ELR (cell line): Measurements from ENCODE around the gene ARHGEF25.
"Not testable (repeated sequence)": the region's sequence is repeated elsewhere in the genome, so short reads cannot be mapped to it uniquely, and the experiment has no call there.

Experiments
- DNase-seq: peaks from one replicate; pipeline ENCODE4 v3.0.0-alpha.2; 2015; ENCODE audit warnings: low read depth

Gene ARHGEF25

DNA sequence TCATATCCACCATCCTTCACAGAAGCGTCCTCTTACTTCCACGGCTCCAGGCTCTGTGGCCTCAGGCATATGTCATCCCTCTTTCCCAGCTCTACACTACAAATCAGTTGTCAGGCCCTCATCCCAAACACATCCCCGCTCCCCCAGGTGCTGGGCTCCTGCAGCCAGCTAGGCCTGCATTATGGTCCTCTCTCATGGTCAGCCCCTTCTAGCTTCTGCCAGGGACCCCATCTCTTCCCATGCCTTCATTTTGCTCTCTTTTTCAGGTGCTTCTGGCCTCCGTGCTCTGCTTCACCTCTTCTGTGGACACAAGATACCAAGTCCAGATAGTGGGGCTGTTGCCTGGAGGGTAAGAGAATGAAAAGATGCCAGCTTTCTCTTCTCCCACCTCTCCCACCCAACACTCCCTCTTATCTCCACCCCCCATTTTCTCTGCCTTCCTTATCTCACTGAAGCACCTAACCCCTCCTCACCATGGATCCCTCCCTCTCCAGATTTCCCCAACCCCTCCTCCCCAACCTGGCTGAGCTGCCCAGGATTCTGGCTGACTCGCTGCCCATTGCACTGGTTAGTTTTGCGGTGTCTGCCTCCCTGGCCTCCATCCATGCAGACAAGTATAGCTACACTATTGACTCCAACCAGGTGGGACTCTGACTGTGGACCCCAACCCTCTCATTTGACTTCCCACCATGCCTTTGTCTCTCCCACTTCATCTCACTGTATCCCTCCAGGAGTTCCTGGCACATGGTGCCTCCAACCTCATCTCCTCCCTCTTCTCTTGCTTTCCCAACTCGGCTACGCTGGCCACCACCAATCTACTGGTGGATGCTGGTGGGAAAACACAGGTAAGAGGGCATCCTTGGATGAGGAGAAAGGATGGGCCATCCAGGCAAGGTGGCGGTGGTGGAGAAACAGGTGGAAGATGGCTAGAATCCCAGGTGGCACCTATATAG, 11.3 kb downstream of the ARHGEF25 start:
- no peak for DNase-seq

DNA sequence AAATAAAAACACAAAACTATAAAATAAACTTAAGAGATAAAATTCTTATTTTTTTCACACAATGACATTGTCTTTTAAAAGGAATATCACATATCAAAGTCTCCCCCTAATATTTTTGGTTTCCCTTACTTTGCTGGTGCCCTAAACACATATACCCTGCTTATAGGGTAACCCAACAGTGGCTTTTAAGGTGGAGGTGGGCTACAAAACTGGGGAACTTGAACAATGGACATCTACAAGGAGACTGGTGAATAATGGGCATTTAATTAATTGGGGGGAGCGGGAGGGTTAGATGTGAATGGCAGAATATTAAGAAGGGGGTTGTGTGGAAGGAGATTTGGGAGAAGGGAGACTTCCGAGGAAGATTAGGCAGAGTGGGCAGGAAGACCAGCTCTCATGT, 12.2 kb downstream of the ARHGEF25 start:
- DNase-seq: no peak

DNA sequence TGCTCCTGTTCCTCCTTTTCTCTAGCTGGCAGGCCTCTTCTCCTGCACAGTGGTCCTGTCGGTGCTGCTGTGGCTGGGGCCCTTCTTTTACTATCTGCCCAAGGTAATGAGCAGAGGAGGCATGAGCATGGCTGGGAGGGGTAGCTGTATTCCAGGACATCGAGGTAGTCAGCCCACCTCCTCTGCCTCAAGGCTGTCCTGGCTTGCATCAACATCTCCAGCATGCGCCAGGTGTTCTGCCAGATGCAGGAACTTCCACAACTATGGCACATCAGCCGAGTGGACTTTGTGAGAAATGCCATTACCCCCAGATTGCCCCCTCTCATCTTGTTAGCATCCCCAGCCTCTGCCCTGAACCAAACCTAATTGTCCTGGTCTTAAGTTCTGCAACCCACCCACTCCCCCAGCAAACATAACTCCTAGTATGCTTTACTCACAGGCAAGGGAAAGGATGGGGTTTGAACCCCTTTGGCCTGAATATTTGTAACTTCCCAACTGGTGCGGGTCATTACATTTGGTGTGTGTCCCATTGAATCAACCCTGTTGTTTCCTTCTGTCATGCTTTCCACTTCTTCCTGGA, 12.7 kb downstream of the ARHGEF25 start:
- no peak for DNase-seq

- no peak for DNase-seq
Observed at GRCh38 chr12:57624441-57625220, 13.4 kb downstream of the ARHGEF25 start.

DNA sequence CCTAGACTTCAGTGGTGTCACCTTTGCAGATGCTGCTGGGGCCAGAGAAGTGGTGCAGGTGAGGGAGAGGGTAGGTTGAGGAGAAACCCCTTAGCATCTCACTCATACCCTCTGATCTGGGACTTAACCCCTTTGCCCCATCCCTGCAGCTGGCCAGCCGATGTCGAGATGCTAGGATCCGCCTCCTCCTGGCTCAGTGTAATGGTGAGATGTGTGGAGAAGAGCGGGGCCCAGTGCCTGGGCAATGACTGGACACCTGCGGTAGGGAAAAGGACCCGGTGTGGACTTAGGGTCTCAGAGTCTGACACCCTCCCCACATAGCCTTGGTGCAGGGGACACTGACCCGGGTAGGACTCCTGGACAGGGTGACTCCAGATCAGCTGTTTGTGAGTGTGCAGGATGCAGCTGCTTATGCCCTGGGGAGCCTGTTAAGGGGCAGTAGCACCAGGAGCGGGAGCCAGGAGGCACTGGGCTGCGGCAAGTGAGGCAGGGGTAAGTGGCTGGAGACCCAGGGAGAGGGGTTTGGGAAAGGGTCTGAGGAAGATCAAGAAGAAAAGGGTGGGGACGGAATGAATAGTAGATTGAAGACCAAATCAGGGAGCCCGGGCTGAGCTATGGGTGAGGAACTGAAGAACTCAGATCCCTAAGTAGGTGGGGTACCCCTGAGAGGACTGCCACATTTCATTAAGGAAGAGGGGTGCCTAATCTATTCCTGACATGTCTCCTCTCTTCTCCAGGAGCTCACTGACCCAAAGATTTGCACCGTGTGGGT, 14.2 kb downstream of the ARHGEF25 start:
- DNase-seq: no peak

DNA sequence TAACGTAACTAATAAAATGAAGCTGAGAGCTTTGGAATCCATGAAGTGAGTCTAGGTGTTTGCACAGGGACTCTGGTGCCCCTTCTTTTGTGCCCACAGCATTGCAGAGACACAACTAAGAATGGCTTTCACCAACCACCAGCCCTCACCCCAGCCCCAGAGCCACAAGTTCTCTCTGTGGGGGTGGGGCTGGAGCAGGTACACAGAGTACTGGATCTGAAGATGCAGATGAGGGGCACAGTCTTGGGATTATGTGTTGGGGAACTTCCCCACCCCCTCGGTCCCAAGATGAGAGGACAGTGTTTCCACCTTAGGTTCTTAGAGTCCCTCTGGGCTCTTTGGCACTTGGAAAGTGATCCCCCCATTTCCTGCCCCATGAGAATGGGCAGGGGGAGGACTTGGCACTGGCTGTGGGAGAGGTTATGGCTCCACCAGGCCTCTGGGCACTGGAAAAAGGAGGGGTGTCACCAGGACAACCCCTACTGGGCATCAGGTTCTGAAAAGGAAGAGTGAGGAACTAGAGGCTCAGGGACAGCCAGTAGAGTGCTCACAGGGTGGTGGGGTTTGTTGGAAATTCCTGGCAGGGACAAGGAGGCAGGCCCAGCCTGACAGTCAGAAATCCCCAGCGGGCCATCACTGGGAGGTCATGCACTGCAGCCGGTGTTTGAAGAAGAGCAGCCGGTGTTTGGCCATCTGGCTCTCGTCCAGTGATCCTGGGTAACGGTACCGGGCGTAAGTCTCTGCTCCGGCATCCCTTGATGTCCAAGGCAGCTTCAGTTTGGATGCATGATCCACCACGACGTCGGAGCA, 15.1 kb downstream of the ARHGEF25 start:
- DNase-seq: no peak

GRCh38 chr12:57626921-57627445, 15.7 kb downstream of the ARHGEF25 start:
- no peak for DNase-seq

- no peak for DNase-seq
Observed at GRCh38 chr12:57627501-57628279, 16.5 kb downstream of the ARHGEF25 start.

DNA sequence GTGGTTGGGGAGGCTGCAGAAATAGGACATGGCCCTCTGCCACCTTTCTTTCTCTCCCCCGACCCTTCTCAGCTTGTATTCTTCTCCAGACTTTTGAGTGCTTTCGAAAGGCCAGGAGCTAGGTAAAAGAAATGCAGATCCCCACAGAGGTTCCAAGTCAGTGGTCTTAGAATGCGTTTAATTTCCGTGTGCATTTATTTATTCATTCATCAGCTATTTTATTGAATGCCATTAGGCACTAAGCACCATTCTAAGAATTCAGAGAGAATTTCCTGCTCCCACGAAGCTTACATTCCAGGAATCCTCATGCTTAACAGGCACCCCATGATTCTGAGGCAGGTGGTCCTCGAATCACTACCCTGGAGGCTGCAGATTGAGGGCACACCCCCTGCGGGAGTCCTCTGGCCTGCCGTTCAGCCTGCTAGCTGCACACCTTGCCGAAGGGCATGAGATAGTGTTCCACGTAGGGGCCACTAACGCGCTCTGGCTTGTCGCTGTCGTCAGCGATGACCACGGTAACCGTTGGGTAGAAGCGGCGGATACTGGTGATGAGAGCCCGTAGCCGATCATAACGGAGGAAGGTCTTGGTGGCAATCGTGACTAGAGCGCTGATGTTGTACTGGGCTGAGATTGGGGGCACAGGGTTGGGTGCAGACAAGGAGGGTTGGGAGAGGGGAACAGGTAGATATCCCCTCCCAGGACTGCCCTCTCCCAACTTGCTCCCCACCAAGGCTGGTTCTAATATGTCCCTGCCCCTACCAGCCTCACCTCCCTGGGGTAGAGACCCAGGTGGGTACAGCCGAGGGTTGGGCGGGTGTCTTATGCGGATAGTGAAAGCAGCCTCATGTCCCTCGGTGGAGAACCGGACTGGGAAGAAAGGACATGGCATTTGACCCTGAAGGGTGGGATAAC, 17.3 kb downstream of the ARHGEF25 start:
- no peak for DNase-seq

DNA sequence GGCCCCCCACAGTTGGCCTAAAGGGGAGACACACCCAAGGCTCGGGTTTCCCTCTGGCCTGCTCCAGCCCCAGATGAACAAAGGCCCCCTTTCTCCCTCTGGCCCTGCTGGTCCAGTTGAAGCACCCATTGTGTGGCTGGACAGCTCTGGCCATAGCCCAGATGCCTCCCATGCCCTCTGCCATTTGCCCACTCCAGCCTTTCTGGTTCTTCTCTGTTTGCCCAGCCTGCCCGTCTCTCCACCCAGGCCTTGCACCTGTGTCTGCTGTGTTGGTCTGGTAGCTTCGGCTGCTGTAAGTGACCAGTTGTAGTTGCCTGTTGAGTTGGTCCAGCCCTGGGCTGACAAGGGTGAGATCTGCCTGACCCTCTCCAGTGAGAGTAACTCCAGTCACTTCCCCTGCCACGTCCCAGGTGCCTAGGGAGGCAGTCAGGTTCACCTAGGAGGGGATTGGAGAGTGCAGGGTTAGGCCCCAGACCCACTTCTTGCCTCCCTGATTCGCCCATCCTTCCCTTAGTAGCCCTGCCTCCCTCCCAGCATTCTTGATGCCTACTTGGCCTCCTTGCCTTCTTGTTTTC, 18.7 kb downstream of the ARHGEF25 start:
- no peak for DNase-seq

DNA sequence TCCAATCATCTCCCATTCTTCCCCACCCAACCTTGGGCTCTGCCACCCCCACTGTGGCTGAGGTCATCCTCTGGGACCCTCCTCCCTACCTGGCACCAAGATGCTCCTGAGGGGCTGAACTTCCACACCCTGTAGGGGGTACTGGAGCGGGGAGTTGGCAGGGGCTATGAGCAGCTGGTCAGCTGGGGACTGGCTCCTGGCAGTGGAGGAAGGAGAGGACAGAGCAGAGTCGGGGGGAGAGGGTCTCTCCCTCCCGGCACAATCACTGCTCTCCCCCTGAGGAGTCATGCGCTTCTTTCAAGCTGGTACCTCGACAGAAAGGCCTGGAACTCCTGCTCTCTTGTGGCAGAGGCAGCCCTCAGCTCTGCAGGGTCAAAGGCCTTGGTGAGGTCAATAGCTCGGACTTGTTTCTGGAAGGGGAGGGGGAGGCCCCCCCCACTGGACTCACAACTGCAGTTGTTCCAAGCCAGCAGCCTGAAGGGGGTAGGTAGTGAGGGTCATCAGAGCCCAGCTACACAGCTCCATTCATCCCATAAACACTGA, 19.7 kb downstream of the ARHGEF25 start:
- no peak for DNase-seq

DNA sequence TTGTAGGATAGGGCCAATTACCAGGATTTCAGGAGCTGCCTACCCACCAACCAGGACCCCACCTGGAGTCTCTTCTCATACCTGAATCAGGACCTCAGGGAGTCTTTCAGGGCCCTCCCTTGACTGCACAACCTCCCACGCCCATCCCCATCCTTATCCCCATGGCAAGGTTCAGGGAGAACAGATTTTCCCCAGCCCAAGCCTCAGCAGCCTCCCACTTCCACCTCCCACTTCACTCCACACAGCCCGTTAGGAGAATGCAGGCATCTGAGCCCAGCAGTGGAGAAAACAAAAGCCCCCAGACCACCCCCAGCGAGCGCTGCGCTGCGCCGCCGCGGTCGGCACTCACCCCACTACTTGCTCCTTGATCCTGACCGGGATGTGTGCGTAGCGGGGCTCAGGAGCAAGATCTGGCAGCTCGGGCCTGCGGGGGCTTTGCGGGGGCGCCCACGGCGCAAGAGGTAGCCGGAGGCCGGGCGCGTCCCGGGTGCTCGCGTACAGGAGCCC, 20.4 kb downstream of the ARHGEF25 start:
- no peak for DNase-seq

DNA sequence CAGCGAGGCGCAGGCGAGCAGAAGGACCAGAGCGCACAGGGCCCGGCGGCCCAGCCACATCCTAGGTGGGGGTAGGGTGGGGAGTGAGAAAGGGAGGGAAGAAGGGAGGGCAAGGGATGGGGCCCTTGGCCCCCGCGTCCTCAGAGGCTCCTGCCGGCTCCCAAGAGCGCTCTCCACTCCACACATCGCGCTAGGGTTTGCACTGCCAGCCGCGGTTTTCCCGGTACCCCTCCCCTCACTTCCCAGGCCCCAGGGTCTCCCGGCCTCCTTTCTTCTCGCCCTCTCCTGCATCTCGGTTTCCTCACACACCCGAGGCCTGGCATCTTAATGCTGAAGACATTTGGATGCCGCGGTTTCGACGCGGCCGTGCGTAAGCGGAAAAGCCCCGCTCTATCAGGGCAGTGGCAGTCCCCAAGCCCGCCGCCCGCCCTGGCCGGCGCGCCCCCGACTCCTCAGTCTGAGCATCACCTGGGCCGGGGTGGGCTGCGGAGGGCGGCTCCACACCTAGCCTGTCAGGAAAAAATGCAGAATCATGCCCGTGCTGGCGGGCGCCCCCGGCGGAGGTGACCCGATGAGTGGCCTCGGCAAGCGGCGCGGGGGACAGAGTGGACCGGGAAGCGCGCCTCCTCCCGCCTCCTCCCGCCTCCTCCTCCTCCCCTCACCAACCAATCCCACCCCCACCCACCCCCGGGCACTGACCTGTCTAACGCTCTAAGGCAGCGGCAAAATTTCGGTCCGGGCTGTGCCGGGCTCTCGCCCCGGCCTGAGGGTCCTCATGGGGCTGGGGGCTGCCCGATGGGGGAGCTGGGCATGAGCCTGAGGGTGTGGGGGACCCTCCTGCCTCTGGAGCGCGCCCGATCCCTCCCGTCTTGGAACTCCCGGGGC, 21.1 kb downstream of the ARHGEF25 start:
- DNase-seq: peak; percentile 55

GRCh38 chr12:57632958-57633840, 22.0 kb downstream of the ARHGEF25 start, which contains the start of gene B4GALNT1:
Gene B4GALNT1 (minus strand): TSS chr12:57633201. CDS start chr12:57632132, 1,069 bp downstream.
- peak; percentile 77 for DNase-seq

DNA sequence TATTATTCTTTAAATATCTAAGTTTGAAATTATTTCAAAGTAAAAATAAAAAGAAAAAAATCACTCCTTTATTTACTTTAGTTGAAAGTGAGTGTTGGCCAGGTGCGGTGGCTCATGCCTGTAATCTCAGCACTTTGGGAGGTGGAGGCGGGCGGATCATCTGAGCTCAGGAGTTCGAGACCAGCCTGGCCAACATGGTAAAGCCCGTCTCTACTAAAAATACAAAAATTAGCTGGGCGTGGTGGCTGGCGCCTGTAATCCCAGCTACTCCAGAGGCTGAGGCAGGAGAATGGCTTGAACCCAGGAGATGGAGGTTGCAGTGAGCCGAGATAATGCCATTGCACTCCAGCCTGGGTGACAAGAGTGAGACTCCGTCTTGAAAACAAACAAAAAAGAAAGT, 25.5 kb downstream of the ARHGEF25 start:
- not testable (repeated sequence) for DNase-seq

- peak; percentile 34 for DNase-seq
Observed at GRCh38 chr12:57637364-57637763, 26.1 kb downstream of the ARHGEF25 start.
